BE2C (cell line): Measurements from ENCODE around the gene ENKD1.

Experiments used
- DNase-seq: peaks from one replicate; pipeline ENCODE4 v3.0.0-alpha.2; 2020
- H3K27me3 ChIP-seq: fragments of 250-450 bp; sonication (Bioruptor Pico); 2 replicates; pipeline ENCODE4 v1.5.1; 2020; ENCODE audit warnings: mild to moderate bottlenecking
- H3K36me3 ChIP-seq: fragments of 250-450 bp; sonication (Bioruptor Pico); 2 replicates; pipeline ENCODE4 v1.5.1; 2020; ENCODE audit warnings: mild to moderate bottlenecking
- H3K4me1 ChIP-seq: fragments of 250-450 bp; sonication (Bioruptor Pico); 2 replicates; pipeline ENCODE4 v1.5.1; 2020
- H3K4me3 ChIP-seq: 2 replicates; pipeline ENCODE4 v1.5.1; 2011; ENCODE audit warnings: low read depth, low read length
- H3K9me3 ChIP-seq: fragments of 250-450 bp; sonication (Bioruptor Pico); 2 replicates; pipeline ENCODE4 v1.5.1; 2020
- CTCF ChIP-seq: IDR thresholded peaks from 2 replicates; pipeline ENCODE4 v1.5.1; 2012; ENCODE audit warnings: mild to moderate bottlenecking, low read depth, low read length

ENKD1 gene

GRCh38 chr16:67685388-67686112, 19.0 kb upstream of the ENKD1 start:
- TF ChIP-seq CTCF = no peak
- H3K4me3 ChIP-seq = no peak overlapping the region
- no peak for DNase-seq
- no peaks in the 10 kb centered on the region for H3K27me3 ChIP-seq
- no peaks in the 10 kb centered on the region for H3K4me1 ChIP-seq
- peaks cover 11% of the 10 kb centered on the region for H3K36me3 ChIP-seq
- H3K9me3 ChIP-seq = no peaks in the 10 kb centered on the region

DNA sequence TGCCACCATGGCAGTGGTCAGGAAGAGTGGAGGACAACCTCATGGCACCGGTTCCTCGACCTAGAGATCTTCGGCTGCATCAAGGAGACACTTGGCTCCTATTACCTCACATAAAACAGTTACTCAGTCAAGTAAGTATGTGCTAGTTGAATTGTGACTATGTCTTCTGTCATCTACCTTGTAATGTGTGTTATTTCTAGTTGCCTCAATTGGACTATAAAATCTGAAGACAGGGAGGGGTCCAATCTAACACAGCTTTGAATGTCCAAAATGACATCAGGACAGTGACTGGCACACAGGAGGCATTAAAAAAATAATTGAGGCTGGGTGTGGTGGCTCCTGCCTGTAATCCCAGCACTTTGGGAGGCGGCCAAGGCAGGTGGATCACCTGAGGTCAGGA, 17.2 kb upstream of the ENKD1 start:
- Histone ChIP-seq H3K36me3 (peaks cover 11% of the 10 kb centered on the region), H3K27me3 (no peaks in the 10 kb centered on the region), H3K4me1 (no peaks in the 10 kb centered on the region), H3K9me3 (no peaks in the 10 kb centered on the region), H3K4me3 (no peak overlapping the region)
- DNase-seq = no peak
- no peak for TF ChIP-seq CTCF

GRCh38 chr16:67679935-67680897, 13.7 kb upstream of the ENKD1 start:
- Histone ChIP-seq H3K4me1 (no peaks in the 10 kb centered on the region), H3K9me3 (no peaks in the 10 kb centered on the region), H3K27me3 (no peaks in the 10 kb centered on the region), H3K4me3 (no peak overlapping the region), H3K36me3 (peaks cover 11% of the 10 kb centered on the region)
- DNase-seq = no peak
- no peak for TF ChIP-seq CTCF

DNA sequence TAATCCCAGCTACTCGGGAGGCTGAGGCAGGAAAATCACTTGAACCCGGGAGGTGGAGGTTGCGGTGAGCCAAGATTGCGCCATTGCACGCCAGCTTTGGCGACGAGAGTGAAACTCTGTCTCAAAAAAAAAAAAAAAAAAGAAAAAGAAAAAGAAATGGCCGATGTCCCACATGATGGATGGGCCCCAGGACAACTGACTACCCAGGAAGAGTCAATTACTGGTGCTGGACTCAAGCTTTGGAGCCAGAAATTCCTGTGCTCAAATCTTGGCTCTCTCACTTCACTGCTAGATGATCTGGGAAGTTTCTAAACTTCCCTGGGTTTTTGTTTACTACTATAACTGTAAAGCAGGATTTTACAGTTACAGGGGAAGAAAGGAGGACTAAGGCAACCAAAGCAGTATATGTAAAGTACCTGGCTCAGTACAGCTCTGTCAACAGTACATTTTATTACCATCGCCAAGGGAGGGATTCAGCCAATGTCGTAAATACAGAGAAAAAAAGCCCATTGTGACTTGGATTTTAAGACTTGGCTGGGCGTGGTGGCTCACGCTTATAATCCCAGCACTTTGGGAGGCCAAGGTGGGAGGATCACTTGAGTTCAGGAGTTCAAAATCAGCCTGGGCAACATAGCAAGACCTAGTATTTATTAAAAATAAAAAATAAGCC, 11.9 kb upstream of the ENKD1 start:
- Histone ChIP-seq H3K4me1 (peaks cover 4% of the 10 kb centered on the region), H3K4me3 (no peak overlapping the region), H3K36me3 (peaks cover 5% of the 10 kb centered on the region; the same call in 1 of the 2 replicates), H3K27me3 (no peaks in the 10 kb centered on the region), H3K9me3 (no peaks in the 10 kb centered on the region)
- no peak for TF ChIP-seq CTCF
- no peak for DNase-seq

- H3K4me3 ChIP-seq = no peak overlapping the region
- H3K36me3 ChIP-seq = no peaks in the 10 kb centered on the region
- DNase-seq = no peak
- no peaks in the 10 kb centered on the region for H3K27me3 ChIP-seq
- H3K4me1 ChIP-seq = peaks cover 11% of the 10 kb centered on the region
- no peak for TF ChIP-seq CTCF
- H3K9me3 ChIP-seq = no peaks in the 10 kb centered on the region
These were observed 11.2 kb upstream of the ENKD1 start for GRCh38 chr16:67677712-67678111.
